ENCODE measurements around the gene IFI44L.

Gene IFI44L

DNA sequence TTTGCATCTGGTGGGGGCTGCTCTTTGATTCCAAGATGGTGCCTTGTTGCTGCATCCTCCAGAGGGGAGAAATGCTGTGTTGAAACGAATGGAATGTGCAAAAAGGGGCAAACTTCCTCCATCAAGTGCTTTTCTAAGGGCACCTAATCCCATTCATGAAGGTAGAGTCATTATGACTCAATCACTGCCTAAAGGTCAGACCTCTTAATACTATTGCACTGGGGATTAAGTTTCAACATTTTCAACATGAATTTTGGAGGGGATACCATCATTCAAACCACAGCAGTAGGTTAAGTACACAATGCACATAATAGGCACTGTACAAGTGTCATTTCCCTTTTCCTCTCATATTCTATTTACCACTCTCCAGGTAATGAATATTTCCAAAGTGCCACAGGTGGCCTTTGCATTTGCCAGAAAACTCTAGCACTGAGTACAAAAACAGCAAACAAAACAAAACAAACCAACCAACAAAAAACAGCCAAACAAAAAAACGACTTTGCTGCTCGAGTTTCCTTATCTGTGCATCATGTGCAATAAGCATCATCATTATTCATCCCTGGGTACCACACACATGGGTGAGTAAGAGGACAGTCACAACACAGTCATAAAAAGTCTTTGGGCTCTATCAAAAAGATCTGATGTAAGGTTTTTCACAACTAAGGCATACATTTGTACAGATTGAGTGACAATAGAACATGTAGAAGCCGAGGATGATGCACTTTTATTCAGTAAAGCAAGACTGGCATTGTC, 71.9 kb downstream of the IFI44L start:
- no peak for DNase-seq
